ENCODE data around the gene ITGA5.

Gene ITGA5

DNA sequence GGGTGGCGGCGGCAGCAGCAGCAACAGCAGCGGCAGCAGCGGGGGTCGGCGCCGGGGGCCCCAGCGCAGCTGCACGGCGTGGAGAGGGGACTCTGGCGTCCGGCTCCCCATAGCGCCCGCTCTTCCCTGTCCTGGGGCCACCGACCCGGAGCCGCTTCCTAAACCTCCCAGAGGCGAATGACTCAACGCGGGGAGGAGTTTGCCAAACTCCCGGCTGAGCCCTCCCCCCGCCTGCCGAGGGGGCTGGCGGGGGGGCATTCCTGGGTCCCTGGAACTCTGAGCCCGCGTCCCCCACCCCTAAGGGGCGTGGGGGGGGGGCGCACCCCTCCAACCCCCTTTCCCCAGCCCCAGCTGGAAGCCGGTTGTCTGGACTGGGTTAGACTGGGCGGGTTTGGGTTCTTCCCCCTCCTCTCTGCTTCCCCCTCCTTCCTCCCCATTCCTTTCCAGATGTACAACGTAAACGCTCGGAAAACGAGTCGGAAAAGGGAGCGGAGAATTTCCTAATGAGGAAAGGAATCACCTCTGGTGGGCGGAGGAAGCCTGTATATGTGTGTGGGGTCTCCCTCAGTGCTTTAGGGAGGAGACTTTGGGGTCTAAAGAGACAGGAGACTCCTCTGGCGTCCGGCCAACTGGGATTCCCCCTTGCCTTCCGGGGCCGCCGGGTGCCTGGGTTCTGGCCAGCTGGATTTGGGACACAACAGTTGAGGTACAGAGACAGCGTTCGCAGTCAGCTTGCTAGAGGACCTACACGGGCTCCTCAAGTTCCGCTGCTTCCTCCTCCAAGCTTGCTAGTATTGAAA, at the start of gene ITGA5:
TSS of gene ITGA5 (minus strand) at position 179 of the 800 bp plus-strand sequence. CDS start at position 111, 68 bp downstream.
- DNase-seq: no peak

DNA sequence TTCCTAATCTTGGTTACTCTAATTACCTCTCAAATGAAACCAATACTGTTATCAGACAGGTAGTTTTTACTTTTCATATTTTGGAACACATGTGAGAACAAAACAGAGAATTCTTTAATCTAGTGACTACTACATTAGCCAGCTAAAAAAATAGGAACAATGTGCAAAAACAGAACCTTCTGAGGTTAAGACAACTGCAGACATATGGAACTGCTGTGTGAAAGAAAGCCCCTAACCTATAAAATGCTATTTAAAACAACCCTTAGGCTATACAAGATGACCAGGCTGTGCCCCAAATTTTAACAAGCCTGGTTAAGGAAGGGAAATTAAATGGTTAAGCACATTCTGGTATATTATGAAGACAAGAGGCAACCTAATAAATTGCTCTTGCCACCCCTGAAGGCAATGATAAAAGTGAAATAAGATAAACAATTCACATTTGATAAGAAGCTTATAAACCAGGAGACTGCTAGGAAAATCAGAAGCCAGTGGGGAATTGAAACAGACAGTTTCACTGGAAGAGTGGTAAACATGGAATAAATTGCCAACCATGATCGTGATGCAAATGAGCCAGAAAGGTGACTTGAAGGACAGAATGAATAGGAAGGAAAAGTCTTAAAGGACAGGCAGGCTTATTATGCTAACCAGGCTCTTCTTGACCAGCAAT, 46.9 kb upstream of the ITGA5 start:
- no peak for DNase-seq

DNA sequence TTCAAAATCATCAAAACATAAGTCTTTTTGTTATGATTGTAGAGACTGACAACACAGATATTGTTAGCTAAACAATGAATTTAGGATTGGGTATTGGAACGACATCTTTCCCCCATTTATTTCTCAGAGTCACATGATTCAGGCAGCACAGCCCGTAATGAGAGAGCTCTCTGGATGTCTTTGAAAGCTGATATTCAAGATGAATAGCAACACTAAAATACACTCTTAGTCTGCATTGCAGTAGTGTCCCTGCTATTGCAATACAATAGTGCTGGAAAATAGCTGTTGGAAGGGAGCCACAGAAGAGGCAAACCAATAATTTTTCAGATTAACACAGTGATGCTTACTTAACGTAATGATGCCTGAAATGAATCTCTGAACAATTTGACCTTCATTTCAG, 44.4 kb upstream of the ITGA5 start:
- no peak for DNase-seq

DNA sequence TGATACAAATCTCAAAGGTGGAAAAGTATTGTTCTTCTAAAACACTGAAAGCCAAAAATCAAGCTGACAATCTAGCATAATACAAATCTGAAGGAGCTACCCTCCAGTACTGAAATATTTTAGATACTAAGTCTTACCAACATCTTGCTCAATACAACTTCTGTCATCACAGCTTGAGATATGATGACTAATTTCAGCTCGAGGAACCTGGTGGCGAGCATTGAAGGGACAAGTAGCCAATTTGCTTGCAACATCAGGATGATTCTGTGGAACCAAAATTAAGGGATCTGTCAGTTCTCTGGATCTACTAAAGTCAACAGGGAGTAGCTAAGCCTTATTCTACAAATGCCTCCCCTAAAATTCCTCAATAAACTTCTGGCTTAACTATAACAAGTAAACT, 44.0 kb upstream of the ITGA5 start:
- no peak for DNase-seq

DNA sequence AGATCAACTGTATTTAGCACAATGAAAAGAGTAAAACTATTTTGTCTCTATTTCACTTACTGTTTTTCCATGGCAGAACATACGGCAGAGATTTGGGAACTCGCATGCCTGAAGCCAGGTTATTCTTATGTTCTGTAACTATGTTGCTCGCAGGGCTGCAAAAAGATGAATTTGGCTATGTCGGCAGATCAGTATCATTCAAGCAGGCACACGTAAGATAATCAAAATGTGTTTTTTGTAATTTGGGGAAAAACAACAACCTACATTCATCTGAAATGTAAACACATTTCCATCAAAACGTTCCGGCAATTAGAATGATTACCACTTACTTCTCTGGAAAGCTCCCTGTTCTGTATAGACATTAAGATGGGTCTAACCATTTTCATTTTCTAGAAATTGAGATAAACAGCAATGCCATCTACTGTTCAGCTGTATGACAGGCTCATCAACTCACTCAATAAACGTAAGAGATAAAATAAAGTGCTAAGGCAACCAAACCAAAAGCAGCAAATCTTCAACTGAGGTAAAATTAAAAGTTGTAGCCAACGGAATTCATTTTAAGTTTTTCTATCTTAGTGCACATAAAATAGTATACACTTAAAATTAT, 41.4 kb upstream of the ITGA5 start:
- no peak for DNase-seq

DNA sequence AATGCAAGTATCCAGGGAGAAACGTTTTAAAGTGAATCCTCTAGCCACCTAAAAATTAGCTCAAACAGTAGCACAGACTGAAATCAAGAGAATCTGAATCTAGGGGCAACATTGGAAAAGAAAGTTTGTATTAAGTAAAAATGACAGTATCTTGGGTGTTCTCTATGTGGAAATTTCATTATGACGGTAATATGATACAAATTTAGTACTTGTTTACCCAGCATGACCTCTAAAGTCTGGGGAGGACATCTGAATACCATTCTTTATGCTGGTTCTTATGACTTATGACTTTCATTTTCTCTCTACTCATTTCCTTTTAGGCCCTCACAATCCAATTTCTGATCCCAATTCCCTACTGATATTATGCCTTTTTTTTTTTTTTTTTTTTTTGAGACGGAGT, 40.3 kb upstream of the ITGA5 start:
- no peak for DNase-seq

DNA sequence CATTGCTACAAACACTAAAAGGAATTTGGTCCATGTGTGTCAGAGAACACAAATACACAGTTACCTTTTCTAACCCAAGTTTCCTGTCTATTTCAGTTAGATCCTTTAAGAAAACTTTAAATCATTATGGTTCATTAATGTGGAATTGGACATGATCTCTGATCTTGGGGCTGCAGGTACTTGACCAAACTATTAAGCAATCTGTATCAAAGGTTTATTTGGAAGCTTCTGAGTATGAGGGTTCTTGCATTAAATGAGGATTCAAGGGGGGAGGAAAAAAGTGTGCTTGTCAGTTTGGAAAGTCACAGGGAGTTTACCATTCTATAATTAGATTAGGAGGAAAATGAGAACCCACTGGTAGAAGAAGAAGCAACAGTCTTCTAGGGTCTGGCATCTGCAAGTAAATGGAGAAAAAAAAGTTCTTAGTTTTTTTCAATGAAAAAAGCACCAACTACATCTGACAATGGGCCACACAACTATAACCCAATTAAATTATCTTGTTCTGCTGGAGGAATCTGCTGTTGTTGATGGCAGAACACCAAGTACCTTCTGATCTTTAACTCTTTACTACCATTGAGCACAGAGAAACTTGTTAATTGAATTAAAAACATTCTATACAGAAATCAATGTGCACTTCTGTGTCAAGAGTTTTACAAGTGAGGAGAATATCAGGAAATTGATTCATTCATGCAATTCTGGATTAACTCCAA, 36.8 kb upstream of the ITGA5 start:
- no peak for DNase-seq

DNA sequence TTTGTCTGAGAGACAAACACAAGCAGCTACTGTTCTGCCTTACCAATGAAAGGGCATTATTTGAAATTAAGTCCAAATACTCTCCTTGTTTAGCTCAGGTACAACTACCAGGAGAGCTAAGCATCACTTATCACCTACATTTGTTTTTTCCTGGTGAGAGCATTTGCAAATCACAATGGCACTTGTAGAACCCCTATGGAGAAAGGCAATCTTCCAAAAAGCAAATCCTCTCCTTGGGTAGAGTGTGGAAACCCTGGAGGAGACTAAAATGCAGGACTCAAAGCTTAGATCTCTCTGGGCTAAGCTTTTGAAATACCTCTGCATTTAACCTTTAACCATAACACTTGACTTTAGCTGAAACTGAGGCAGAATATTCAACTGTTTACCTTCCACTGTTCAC, 33.6 kb upstream of the ITGA5 start:
- DNase-seq: no peak

DNA sequence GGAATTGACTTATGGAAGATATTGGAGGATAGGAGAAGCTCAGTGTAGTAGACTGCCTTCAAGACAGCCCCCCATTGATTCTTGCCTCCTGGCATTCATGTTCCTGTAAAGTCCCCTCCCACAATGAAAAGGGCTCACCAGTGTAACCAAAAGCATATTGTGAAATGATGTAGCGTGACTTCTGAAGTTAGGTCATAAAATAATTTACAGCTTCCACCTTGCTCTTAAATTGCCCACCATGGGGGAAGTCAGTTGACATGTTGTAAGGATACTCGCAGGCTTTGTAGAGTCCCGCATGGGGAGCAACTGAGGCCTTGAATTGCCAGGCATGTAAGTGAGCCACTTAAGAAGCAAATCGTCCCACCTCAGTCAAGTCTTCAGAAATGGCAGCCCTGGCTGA, 29.3 kb upstream of the ITGA5 start:
- no peak for DNase-seq

DNA sequence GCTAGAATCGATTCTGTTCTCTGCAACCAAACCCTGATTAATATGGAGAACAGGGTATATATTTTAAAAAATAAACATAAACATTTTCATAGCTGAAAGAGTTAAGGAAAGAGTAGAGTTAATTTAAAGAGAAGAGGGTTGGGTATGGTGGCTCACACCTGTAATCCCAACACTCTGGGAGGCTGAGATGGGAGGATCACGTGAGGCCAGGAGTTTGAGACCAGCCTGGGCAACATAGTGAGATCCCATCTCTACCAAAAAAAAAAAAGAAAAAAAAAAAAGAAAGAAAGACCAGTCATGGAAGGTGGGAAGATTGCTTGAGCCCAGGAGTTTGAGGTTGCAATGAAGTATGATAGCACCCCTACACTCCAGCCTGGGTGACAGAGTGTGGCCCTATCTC, 28.9 kb upstream of the ITGA5 start:
- no peak for DNase-seq

DNA sequence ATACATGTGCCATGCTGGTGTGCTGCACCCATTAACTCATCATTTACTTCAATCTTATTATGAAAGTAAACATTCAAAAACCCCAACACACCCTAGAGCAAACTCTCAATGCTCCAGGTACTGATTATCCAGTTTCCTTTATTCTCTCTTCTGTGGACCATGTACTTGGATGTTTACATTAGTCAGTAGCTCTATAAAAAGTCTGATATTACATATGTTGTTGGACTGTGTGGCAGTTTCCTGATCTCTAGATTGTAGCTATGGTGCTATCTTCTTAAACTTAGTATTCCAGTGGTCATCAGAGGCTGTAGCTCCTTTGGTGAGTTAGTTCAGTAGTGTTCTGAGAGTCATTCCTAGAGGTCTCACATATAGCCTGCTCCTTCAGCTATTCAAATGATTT, 25.1 kb upstream of the ITGA5 start:
- no peak for DNase-seq

DNA sequence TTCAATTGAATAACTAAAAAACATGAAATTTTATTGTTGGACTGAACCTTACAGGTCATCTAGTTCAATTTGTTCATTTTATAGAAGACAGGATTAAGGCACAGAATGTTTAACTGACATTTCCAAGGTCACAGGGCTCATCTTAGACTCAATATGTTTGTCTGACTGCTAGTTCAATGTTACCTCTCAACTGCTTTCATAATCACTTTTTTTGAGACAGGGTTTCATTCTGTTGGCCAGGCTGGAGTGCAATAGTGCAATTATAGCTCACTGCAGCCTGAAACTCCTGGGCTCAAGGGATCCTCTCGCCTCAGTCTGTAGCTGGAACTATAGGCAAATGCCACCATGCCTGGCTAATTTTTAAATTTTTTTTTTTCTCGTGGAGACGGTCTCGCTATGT, 24.4 kb upstream of the ITGA5 start:
- DNase-seq: no peak

DNA sequence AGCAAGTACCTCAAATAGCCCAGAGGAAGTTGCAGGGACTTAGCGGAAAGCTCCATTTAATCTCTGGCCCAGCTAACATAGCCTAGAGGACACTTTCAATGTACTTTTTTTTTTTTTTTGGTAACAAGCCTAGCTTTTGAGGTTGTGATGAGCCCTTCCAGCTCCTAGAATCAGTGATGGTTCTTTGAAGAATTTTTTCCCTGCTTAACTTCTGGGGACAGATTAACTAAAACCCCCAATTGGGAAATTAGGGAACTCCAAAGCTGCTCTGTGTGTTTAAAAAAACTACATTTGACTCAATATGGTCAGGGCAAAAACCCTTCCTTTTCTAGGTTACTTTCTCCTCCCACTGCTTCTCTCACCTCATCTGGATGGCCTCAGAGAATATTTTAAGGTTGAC, 23.9 kb upstream of the ITGA5 start:
- no peak for DNase-seq

DNA sequence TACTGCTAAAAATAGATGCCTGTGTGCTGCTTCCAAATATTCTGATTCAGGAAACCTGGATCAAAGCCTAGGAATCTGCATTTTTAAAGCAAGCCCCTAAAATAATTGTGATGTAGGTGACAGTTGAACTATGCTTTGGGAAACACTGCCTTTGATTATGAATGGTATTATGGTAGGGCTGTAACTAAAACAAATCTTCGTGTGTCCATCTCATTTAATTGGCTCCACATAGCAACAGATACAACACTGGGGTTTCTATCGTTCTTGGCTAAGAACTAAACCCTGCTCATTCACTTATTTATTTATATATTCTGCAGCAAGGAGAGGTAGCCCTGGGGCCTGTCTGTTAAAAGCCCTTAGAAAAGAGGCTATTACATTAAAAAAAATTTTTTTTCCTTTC, 23.0 kb upstream of the ITGA5 start:
- DNase-seq: no peak

DNA sequence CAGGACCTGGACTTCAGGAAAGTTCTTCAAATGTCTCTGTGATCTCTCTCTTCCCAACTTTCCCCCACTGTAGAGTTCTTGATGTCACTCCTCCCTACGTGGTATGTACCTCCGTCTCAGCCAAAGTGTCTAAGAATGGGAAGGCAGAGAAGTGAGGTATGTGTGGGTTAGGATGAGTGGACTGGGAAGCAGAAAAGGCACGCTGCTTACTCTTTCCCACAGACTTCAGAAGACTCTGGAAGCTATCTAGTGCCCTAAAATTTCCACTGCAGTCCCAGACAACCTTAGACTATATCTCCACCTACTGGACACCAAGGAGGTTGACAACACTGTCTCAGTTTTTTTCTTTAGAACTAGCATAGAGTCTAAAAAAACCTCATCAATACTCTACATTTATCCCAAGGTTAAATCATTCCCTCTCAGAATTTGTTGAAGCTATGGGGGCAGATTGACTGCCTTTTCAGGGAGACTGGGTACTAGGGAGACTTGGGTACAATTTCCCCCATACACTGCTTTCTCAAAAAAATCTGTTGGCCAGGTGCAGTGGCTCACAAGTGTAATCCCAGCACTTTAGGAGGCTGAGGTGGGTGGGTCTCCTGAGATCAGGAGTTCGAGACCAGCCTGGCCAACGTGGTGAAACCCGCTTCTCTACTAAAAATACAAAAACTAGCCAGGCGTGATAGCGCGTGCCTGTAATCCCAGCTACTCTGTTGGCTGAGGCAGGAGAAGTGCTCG, 20.6 kb upstream of the ITGA5 start:
- DNase-seq: no peak

DNA sequence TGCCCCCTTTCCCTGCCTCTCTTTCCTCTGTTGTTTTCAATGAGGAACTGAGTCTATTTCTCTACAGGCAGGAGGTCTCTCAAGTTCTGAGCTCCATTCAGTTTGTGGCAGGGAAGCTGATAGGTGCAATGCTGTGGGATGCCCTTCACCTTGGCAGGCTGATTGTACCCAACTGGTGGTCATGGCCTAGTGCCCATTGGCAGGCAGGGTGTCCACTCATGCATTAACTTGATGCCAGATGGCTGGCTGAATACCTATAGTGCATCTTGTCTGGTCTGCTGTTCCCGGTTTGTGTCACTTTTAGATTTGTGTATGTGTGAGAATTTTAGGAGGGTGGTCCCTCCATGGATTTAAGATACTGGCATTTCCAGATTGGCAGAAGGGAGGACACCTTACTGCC, 20.0 kb upstream of the ITGA5 start:
- DNase-seq: no peak

DNA sequence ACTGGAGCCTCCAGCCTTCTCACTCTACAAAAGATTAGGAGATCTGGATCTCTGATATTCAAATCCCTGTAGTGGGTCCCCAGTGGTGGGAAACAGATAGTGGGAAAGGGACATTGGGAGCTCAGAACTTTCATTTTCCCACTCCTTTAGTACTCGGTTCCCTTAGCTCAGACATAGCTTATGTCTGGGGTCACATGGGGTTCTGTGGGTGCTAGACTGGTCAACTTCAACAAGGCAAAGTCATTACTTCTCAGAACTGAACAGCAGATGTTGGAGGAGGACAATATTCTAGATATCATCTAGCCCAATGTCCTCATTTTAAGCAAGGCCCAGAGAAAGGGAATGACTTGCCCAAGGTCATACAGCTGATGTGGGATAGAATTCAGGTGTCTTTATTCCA, 19.5 kb upstream of the ITGA5 start:
- no peak for DNase-seq

DNA sequence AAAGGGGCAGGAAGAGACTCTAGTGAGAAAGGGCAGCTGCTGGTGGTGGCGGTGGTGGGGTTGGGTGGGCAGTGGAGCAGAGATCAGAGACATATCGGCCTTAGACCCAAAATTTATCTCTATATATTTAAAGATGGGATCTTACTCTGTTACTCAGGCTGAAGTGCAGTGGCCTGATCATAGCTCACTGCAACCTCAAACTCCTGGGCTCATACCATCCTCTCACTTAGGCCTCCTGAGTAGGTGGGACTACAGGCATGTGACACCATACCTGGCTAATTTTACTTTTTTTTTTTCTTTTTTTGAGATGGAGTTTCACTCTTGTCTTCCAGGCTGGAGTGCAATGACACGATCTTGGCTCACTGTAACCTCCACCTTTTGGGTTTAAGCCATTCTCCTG, 18.6 kb upstream of the ITGA5 start:
- no peak for DNase-seq

DNA sequence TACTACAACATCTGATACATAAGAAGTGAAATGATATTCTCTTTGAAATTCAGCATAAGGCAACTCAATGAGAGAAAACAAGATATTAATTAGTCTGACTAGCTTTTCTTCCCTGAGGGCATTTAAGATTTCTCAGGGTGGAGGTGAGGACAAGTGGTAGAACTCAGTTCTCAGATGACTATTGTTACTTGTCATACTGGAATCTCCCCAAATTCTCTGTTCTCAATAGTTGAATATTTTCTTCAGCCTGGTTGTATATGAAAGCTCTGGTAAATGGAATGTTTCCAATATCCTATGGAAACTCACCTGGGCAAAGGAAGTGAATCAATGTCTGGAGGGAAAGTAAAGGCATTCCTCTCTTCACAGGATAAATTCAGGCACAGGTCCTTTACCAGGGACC, 18.2 kb upstream of the ITGA5 start:
- DNase-seq: no peak

DNA sequence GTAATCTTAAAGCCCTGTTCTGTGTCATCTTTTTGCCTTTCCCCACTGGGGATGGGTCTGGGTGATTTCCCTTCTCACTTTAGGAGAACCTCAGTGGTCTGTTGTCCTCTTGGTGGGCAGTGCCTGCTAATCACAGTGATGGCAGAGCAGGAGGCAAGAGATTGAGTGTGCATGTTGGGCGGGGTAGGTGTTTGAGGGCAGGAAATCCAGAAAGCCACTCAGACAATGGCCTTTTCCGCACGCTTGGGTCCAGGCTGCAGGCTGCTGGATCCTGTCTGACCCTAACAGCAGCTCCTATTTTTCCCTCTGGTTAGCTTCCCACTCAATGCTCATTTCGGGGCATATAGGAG, 13.7 kb upstream of the ITGA5 start:
- no peak for DNase-seq

DNA sequence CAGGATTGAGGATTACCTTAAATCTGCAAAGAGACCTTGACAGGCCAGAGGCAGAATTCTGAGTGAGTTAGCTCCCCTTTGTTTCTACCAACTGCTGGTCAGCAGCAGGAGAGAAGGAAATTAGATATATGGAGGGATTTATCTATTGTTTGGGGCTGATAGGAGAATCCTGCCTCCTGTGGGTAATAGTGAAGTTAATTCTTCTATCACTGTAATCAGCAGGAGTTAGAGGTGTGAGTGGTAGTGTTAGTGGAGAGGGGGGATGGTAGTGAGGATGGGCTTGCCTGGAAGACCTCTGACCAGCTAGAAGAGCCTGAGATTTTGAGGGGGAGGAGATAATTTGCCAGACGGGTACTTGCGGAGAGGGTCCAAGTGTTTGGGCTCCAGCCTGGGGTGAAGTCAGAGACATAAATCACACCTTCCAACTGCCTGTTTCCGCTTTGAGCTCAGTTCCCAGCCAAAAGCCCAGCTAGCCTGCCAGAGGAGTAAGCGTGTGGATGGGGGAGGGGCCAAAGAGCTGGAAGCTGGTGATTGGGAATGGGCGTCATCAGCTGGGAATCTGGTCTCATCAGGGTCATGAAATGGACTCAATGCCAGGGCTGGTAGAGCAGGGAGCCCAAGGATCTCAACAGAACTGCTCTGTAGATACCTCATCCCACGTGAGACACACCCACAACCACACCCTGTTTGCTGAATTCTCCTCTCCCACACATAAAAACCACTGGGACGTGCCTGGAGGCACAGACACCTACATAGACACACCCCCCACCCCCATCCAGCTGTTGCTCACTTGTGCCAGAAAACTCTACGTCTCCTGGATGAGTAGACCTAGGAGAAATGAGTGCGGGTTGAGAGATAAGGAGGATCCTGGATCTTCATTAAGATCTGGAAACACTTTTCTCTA, 13.1 kb upstream of the ITGA5 start:
- DNase-seq: no peak

DNA sequence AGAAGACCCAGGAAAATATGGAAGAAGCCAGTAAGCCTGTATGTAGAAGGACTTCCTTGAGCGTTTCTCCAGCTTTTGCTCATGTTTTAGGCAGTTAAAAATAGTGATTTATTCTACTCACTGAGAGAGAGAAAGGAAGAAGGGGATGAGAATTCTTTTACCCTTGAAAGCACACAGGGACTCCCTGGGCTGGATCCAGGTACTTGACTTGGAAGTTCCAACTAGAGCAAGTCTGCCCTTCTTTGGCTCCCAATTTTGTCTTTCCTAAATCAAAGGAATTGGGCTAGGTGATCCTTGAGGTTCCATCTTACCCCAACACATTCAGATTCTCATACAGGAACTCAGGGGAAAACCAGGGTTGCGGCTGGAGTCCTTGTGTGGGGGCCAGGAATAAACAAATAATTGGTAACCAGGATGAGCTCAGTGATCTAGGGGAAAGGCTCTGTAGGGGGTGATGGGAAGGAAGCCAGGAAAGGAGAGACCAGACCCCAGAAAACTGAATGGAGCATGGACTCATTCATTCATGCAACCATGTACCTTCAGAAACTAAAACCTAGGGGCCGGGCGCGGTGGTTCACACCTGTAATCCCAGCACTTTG, 11.5 kb upstream of the ITGA5 start:
- no peak for DNase-seq
